Skin of body (tissue), 2 donors: ENCODE measurements around the gene ZNF296. TPM values are rescaled to one million over a fixed set of nuclear protein-coding genes. Genes with fewer than 3 reads are reported as not detected.
A peak's percentile ranks its signal among the peaks of the same experiment; 100 is the strongest.

ENCODE experiments used
- DNase-seq: peaks from one replicate; lab custom pipeline; 2025; lab: John Stamatoyannopoulos, UW
- total RNA-seq: library from RNA; depleted of rRNA; stranded (reverse); fragments of >200 nt; gene quantifications from one replicate; pipeline ENCODE4 v1.2.3, GENCODE V29; 2014

Gene ZNF296
- total RNA-seq, 1 donor from 2014 or later: 0.39 TPM

DNA sequence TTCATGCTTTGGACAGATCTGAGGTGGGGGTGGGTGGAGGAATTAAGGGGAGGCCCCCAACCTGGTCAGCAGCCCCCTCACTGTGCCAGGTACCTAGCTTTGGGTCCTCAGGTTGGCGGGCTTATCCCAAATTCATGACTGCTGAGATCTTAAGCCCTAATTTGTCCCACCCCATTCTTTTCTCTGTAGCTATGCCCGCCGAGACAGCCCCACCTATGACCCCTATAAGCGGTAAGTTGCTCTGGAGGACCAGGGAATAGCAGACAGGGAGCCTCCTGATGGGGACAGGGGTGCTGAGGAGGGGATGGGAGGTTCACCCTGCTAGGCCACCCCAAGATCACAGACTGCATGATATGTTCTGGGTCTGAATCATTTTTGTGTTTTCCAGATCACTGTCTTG lies 14.3 kb downstream of the ZNF296 start:
- no peak for DNase-seq

DNA sequence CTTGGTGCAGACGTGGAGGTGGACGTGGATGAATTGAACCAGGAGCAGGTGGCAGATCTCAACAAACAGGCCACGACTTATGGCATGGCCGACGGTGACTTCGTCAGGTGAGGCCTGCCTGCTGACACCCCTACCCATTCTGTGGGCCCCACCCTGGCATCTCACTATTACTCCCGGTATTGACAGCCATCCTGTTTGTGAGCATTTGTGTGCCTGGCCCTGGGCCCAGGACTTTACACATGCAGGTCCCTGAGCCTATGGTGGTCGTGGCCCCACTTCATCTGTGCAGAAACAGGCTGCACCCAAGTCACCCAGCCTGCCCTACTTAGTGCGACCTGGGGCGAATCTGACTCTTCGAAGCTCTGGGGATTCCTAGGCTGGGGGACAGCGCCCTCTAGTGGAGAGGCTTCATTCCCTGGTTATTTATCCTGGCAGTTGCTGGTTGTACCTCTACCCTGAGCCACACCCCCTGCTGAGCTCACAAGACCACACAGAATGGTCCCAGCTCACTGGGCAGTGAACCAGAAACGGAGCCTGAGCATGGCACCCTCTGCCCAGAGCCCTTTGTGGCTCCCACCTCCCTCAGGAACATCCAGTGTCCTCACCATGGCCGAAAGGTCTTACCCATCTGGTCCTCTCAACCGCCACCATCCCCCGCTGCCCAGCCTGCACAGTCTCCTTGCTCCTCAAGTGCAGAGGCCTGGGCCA lies 16.9 kb downstream of the ZNF296 start:
- DNase-seq: no peak

DNA sequence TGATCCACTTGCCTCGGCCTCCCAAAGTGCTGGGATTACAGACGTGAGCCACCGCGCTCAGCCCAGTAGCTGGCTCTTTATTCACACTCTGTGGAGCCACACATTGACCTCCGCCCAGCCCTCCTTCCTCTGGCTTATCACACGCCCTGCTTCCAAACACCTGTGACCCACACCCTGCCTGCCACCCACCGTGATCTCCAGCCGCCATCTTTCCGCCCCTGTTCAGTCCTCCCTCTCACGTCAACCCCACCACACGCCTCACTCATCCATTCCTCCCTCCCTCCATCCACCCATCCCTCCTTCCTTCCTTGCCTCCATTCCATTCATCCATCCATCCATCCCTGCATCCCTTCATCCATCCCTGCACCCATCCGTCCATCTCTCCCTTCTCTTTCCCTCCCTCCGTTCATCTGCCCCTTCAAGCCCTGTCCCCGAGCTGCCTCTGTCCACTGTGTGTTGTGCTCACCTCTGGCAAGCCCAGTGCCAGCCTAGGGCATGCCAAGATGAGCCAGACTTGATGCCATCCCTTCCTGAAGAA lies 17.6 kb downstream of the ZNF296 start:
- DNase-seq: no peak

DNA sequence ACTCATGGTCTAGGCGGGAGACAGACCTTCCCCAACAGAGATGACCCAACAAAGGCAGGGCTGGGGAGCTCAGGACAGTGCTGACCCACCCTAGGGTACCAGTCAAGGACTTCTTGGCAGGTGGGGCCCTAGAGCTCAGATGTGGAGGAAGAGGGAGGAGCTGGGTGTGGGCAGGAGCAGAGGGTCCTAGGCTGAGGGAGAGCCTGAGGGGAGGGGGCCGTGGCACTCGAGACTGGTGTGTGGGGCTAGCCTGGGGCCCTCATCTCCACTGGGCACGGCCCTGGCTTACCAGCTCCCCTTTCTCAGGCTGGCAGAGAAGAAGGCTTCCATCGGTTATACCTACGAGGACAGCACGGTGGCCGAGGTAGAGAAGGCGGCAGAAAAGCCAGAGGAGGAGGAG lies 18.8 kb downstream of the ZNF296 start:
- no peak for DNase-seq

DNA sequence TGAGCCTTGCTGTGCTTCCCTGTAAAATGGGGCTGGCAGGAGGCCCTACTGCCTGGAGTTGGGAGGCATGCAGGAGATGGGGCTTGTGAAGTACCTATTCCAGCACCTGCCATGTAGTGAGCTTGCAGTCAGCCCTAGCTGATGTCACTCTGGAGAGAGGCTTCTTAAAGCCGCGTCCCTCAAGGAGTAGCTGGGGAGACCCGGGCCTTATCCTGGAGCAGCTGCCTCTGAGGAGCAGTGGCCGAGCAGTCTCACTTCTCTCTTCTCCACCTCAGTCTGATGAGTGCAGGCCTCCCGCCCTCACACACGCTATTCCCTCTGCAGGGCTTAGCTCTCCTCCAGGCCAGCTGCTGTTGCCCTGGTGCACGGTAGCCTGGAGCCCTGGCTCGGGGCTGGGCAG lies 19.4 kb downstream of the ZNF296 start:
- DNase-seq: no peak

DNA sequence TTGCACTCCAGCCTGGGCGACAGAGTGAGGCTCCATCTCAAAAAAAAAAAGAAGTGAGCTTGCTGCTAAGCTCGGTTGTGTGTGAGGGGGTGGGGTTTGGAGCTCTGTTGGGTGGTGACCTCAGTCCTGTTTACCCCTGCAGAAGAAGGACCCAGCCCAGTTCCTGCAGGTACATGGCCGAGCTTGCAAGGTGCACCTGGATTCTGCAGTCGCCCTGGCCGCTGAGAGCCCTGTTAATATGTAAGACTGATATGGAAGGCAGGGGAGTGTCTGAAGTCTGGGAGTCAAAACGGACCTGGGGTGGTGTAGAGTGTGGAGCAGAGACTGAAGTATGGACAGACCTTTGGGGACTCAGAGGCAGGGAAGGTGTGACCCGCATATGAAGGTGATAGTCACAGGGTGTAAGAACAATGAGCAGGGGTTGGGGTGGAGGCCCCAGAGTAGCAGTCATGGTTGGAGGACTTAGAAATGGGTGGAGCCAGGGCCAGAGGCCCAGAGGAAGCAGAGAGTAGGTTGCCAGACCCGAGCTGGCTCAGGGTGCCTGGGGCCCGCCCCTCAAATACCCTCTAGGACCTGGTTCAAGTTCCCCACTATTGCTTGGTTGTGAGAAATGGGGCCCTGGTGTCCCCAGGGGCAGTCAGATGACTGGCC lies 24.2 kb downstream of the ZNF296 start:
- no peak for DNase-seq

DNA sequence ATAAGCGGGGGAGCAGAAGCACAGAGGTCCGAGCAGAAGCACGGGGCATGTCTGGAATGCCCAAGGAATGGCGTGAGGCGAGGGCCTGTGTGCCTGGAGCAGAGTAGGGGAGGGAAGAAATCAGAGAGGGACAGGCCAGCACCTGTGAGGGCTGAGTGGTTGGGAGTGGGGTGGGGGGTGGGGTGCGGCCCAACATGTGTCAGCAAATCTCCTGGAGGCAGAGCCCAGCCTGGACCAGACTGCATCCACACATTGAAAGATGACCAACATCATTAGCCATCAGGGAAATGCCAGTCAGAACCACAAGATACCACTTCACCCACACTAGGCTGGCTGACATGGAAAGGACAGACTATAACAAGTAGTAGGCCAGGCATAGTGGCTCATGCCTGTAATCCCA lies 26.2 kb downstream of the ZNF296 start:
- no peak for DNase-seq

DNA sequence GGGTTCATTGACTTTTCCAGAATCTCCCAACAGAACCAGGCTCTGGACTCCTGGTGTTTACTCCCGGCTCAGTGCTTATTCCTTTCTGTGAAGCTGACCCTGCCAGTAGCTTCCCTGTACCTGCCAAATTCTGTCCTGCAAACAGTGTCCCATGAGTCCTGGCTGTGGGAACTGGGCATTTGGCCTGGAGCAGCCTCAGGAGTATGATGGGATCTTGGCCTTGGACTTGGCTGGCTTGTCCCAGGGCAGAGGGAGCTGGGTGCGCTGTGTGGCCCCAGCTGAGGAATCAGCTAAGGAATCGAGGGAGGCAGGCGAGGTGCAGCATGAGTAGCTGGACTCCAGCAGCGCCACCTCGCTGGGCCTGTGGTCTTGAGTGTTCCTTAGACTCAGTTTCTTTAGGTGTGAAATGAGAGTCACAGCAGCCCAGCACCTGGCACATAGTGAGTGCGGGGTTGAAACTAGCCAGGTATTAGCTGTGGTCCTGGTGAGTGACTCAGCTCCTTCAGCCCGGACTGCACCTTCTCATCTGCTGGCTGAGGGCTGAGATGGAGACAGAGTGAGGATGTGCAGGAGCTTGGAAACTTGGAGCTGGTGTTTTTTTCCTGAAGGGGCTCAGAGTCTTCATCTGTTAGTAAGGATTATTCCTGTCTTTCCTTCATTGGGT lies 27.1 kb downstream of the ZNF296 start:
- DNase-seq: no peak

DNA sequence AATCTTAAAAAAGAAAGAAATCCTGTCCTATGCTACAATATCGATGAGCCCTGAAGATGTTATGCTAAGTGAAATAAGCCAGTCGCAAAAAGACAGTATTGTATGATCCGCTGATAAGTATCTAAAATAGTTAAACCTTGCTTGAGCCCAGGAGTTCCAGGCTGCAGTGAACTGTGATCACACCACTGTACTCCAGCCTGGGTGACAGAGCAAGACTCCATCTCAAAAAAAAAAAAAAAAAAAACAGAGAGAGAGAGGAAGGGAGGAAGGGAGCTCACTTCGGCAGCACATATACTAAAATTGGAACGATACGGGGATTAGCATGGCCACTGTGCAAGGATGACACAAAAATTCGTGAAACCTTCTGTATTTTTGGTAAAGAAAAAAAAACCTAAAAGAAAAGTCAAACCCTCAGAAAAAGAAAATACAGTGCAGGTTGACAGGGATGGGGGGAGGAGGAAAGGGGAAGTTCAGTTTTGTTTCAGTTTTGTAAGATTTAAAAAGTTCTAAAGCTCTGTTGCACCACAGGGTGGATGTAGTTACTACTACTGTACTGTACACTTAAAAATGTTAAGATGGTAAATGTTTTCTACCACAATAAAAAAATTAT lies 29.0 kb downstream of the ZNF296 start:
- no peak for DNase-seq

DNA sequence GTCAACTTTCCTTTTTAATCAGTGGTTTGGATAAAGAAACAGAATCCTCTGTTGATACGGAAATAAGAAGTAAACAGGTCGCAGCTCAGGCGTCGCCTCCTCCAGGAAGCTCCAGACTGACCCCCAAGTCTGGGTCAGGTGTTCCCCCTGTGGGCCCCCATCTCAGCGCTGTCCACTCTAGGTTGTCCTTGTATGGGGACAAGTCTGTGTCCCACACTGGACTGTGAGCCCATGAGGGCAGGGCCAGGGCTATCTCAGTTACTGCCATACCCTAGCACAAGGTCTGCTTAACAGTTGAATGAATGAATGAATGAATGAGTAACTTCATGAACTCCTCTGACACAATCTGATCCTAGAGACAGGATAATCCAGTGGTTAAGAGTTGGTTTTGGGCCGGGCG lies 29.9 kb downstream of the ZNF296 start:
- DNase-seq: no peak

DNA sequence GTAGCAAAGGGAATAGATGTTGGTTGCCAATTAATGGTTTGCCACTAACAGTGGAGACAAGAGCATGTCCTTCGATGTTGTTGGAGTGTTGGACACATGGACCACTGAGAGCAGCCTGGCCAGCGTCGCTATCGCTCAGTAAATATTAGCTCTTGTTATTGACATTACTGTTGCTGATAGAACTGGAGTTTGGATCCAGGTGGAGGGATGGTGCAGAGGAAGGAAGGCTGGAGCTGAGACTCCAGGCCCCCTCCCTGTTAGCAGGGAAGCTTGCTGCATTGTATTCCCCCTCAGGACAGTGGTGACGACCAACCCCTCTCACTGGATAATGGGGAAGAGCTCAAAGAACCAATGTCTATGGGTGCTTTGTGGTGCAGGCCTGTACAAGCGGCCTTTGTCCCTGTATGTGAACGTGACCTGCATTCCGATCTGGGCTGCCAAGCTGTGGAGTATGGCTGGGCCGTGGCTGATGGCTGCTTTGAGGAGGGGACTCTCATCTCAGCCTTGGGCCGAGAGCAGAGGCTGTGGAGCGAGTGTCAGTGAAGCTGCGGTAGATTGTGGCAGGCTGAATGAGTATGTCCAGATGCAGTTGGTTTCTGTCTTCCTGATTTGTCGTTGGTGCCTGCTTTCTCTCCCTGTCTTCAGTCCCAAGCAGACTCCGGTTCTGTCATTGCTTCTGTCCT lies 30.5 kb downstream of the ZNF296 start:
- DNase-seq: no peak

DNA sequence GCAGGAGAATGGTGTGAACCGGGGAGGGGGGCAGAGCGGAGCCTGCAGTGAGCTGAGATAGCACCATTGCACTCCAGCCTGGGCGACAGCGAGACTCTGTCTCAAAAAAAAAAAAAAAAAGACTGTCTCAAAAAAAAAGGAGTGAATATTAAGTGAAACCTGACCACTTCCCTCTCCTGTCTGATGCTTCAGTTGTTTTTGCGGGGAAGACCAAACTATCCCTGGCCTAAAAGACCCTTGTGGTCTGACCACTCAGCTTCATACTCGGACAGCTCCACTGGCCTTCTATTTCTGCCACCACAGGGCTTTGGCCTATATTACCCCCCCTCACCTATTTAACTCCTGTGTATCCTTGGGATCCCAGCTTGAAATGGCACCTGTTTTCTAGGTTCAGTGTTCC lies 35.2 kb downstream of the ZNF296 start:
- no peak for DNase-seq

DNA sequence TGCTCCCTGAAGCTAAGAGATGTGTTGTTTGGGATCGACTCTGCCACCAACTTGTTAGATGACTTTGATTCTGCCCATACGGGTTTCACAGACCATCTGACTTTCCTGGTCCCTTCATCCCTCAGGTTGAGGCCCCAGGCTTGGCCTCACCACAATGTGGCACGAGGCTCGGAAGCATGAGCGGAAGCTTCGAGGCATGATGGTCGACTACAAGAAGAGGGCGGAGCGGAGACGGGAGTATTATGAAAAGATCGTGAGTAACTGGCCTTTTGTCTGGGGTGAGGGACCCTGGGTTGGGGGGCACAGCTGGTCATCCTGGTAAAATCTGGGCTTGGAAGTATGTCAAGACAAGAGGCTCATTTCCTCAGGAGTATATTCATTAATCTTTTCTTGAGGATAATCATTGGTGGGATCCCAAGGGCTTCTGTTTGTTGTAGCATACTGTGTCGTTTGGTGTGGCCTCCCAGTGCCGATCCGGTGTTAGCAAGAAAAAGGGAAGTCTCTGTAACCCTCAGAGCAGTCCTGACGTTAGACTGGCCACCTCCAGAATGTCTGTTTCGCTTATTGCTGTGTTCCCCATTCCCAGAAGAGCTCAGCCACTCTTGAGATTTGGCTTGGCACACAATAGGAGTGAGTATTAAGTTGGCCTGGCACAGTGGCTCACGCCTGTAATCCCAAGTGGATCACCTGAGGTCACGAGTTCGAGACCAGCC lies 36.1 kb downstream of the ZNF296 start:
- DNase-seq: no peak

DNA sequence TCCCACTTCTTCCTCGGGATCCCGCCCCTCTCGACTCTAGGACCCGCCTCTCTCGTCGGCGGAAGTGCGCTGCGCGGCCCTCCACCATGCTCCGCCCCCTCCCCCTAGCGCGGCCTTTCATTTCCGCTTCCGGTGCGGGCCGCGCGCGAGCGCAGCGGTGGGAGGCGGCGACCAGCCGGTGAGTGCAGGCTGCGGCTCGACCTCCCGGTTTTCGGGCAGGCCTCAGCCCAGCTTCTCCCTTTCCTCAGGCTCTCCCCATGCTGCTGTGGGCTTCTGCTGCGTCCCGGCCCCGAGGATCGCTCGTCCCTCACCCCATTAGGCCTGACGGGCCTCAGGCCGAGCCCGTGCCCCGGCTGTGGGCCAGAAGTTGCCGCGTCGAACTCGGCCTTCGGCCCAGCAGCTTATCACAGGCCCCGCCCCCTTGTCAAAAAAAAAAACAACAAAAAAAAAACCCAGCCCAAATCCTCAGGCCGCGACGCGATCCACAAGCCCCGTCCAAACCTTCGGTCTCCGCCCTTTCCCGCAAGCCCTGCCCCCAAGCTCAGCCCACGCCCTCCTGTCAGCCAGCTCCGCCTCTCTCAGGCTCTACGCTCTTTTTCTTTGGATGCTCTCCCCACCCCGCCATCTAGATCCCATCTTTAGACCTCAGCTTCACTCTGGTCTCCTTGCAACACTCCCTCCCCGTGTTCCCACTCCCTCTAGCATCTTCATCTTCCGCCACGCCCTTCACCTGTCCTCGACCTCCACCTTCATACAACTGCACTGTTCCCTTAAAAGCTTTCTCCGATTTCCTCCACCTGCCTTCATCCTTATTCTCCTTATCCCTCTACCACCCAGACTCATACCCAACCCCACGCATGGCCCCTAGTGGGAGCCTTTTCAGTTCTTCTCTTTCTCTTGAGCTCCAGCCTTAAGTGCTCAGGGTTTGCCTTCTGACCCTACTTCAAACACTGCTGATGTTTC lies 37.1 kb downstream of the ZNF296 start, which contains the start of gene CLASRP:
CLASRP (plus strand) TSS at position 115 of the 963 bp plus-strand sequence. CDS start 1,168 bp downstream, outside the sequence.
- peak; percentile 85 for DNase-seq

DNA sequence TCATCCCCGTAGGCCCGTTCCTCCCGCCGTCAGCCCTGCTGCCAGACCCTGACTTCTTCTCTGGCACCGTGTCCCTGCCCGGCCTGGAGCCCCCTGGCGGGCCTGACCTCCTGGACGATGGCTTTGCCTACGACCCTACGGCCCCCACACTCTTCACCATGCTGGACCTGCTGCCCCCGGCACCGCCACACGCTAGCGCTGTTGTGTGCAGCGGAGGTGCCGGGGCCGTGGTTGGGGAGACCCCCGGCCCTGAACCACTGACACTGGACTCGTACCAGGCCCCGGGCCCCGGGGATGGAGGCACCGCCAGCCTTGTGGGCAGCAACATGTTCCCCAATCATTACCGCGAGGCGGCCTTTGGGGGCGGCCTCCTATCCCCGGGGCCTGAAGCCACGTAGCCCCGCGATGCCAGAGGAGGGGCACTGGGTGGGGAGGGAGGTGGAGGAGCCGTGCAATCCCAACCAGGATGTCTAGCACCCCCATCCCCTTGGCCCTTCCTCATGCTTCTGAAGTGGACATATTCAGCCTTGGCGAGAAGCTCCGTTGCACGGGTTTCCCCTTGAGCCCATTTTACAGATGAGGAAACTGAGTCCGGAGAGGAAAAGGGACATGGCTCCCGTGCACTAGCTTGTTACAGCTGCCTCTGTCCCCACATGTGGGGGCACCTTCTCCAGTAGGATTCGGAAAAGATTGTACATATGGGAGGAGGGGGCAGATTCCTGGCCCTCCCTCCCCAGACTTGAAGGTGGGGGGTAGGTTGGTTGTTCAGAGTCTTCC lies 38.7 kb downstream of the ZNF296 start:
- no peak for DNase-seq

DNA sequence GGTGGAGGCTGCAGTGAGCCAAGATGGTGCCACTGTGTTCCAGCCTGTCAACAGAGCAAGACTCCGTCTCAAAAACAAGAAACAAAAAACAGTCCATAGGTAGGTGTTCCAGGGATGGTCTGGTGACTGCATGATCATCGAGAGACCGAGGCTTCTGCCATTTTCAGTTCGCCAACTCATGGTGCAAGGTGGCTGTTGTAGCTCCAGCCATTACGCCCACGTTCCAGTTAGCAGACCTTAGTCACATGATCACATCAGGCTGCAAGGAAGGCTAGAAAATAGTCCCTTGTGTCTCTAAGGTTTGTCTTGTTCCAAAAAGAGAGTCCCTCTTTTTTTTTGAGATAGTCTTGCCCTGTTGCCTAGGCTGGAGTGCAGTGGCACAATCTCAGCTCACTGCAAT lies 40.5 kb downstream of the ZNF296 start:
- DNase-seq: no peak

DNA sequence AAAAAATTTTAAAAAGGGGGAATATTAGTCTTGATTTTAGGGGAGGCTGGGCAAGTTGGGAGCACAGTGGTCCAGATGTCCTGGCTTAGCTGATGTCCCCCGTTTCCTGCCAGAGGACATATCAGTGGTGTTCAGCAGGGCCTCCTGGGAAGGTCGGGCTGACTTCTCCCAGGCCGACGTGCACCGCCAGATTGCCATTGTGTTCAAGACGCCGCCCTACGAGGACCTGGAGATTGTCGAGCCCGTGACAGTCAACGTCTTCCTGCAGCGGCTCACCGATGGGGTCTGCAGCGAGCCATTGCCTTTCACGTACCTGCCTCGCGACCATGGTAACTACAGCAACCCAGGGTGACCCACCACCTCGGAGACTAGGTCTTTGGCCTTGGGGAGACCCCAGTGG lies 43.9 kb downstream of the ZNF296 start:
- no peak for DNase-seq

DNA sequence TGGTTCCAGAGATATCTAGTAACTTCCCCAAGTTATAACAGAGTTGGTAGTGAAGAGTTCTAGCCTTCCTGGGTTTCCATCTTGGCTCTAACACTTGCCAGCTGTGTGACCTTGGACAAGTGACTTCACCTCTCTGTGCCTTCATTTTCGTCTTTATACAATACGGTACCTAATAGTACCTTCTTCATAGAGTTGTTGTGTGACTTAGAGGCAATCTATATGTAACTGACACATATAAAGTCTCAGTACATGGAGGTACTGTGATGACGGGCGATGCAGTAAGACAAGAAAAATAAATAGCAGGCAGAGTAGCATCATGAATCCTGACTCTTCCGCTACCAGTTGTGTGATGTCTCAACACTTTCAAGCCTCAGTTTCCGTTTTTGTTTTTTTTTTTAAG lies 45.5 kb downstream of the ZNF296 start:
- DNase-seq: no peak

DNA sequence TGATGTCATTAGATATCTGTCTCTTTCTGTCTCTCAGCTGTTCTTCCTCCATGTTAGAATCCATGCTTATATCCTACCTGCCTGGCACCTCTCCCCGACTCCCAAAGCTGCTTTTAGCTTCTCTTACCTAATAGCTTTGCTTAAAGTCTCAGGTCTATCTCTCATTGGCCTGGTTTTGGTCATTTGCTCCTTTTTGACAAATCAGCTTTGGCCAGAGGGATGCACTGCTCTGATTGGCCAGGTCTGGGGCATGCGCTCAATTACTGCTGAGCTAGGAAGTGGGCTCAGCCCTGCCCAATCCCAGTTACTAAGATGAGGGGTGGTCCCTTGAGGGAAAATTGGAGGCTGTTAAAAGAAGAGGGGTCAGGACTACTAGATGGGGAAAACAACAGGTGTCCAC lies 48.9 kb downstream of the ZNF296 start:
- no peak for DNase-seq
